ENCODE measurements around the gene CFAP57. TPM values are rescaled to one million over a fixed set of nuclear protein-coding genes. Genes with fewer than 3 reads are reported as not detected.

CFAP57 gene
- total RNA-seq, 1 donor from 2014 or later: not detected

- H3K4me3 ChIP-seq: no peak overlapping the region
- no peaks in the 10 kb centered on the region for H3K4me1 ChIP-seq
- H3K9me3 ChIP-seq: no peaks in the 10 kb centered on the region
- H3K27me3 ChIP-seq: no peaks in the 10 kb centered on the region
- H3K36me3 ChIP-seq: no peaks in the 10 kb centered on the region
- intact Hi-C loops (cut with DNase I): no loop called here
- peak in 1 of 2 donors; percentile 22 for DNase-seq (ENCODE audit: low spot score in 2 of 2)
- TF ChIP-seq, protein P1, sequence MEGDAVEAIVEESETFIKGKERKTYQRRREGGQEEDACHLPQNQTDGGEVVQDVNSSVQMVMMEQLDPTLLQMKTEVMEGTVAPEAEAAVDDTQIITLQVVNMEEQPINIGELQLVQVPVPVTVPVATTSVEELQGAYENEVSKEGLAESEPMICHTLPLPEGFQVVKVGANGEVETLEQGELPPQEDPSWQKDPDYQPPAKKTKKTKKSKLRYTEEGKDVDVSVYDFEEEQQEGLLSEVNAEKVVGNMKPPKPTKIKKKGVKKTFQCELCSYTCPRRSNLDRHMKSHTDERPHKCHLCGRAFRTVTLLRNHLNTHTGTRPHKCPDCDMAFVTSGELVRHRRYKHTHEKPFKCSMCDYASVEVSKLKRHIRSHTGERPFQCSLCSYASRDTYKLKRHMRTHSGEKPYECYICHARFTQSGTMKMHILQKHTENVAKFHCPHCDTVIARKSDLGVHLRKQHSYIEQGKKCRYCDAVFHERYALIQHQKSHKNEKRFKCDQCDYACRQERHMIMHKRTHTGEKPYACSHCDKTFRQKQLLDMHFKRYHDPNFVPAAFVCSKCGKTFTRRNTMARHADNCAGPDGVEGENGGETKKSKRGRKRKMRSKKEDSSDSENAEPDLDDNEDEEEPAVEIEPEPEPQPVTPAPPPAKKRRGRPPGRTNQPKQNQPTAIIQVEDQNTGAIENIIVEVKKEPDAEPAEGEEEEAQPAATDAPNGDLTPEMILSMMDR (IDR thresholded peaks at IDR 0.05): no peak
- no peak overlapping the region for H3K27ac ChIP-seq
Measured at GRCh38 chr1:43253876-43254275, 81.7 kb downstream of the CFAP57 start.

DNA sequence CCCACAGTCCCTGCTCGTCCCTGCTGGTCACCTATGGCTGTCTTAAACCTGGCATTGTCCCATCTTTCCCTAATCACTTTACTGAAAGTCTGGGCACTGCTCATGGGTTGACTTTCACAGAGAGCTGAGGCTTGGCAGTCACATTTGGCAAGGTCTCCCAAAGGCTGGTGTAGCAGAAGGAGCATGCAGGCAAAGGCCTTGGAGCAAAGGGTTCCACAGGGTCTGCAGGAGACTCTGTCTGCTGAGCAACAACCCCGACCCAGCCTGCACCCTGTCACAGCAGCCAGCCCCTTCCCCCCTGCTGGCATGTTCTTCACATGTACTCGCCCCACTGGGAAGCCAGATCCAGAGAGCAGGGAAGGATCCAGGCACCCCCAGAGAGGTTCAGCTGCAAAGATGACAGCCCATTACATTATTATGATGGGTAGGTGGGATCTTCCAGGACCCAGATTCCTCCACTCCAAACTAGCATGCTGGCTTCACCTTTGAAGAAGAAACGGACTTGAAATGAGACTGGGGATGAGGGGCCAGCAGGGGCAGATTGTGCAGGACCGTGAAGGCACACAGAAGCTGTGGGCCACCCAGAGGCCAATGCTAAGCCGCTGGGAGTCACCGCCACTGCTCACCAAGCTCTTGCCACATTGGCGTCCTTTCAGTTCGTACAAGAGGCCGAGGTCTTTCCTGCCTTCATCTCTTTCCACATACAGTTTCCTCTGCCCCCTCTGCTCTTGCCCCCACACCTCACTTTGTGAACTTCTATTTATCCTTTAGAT lies 83.5 kb downstream of the CFAP57 start:
- peak in 1 of 2 donors; percentile 39 for DNase-seq (ENCODE audit: low spot score in 2 of 2)
- intact Hi-C loops (cut with DNase I): no loop called here
- TF ChIP-seq, protein P1 (IDR thresholded peaks at IDR 0.05): no peak
- no peaks in the 10 kb centered on the region for H3K9me3 ChIP-seq
- no peaks in the 10 kb centered on the region for H3K36me3 ChIP-seq
- no peaks in the 10 kb centered on the region for H3K4me1 ChIP-seq
- no peaks in the 10 kb centered on the region for H3K27me3 ChIP-seq
- H3K27ac ChIP-seq: no peak overlapping the region
- H3K4me3 ChIP-seq: no peak overlapping the region

GRCh38 chr1:43256675-43257570 lies 84.8 kb downstream of the CFAP57 start:
- TF ChIP-seq, protein P1 (IDR thresholded peaks at IDR 0.05): no peak
- peak in 1 of 2 donors; percentile 25 for DNase-seq (ENCODE audit: low spot score in 2 of 2)

GRCh38 chr1:43258370-43258769 lies 86.2 kb downstream of the CFAP57 start:
- intact Hi-C loops (cut with DNase I): no loop called here

More at GRCh38 chr1:43256675-43257570, 84.8 kb downstream of the CFAP57 start:
- Histone ChIP-seq H3K9me3 (no peaks in the 10 kb centered on the region), H3K4me1 (no peaks in the 10 kb centered on the region), H3K27ac (no peak overlapping the region), H3K4me3 (no peak overlapping the region), H3K36me3 (no peaks in the 10 kb centered on the region), H3K27me3 (no peaks in the 10 kb centered on the region)
- intact Hi-C loops (cut with DNase I): no loop called here

GRCh38 chr1:43265431-43265830 lies 93.3 kb downstream of the CFAP57 start:
- Histone ChIP-seq H3K4me3 (no peak overlapping the region), H3K27ac (no peak overlapping the region)

More at GRCh38 chr1:43258370-43258769, 86.2 kb downstream of the CFAP57 start:
- Histone ChIP-seq H3K36me3 (no peaks in the 10 kb centered on the region), H3K27me3 (no peaks in the 10 kb centered on the region), H3K4me3 (no peak overlapping the region), H3K4me1 (no peaks in the 10 kb centered on the region), H3K9me3 (no peaks in the 10 kb centered on the region), H3K27ac (no peak overlapping the region)
- TF ChIP-seq, protein P1 (IDR thresholded peaks at IDR 0.05): no peak
- DNase-seq (ENCODE audit: low spot score in 2 of 2): peak in 1 of 2 donors; percentile 16

More at GRCh38 chr1:43265431-43265830, 93.3 kb downstream of the CFAP57 start:
- DNase-seq (ENCODE audit: low spot score in 2 of 2): no peak
- intact Hi-C loops (cut with DNase I): no loop called here
- H3K27me3 ChIP-seq: no peaks in the 10 kb centered on the region
- TF ChIP-seq, protein P1 (IDR thresholded peaks at IDR 0.05): no peak
- H3K36me3 ChIP-seq: no peaks in the 10 kb centered on the region
- H3K9me3 ChIP-seq: no peaks in the 10 kb centered on the region
- H3K4me1 ChIP-seq: no peaks in the 10 kb centered on the region
